Measurements from ENCODE around the gene SYNGAP1.
A peak's percentile ranks its signal among the peaks of the same experiment; 100 is the strongest.

The SYNGAP1 gene

DNA sequence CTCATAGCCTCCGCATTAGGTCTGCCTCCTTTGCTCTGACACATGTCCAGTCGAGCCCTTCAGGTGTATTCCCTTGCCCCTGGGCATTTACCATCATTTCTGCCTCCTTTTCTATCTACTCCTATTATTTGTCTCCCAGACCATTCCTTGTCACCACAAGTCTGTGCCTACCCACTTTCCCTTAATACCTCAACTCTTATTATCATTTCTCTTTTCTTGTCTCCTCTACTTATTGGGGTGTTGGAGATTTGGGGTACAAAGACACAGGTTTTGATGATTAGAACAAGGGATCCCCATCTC lies 1.4 kb downstream of the SYNGAP1 start:
- no peak for DNase-seq (ENCODE audit: low spot score)

DNA sequence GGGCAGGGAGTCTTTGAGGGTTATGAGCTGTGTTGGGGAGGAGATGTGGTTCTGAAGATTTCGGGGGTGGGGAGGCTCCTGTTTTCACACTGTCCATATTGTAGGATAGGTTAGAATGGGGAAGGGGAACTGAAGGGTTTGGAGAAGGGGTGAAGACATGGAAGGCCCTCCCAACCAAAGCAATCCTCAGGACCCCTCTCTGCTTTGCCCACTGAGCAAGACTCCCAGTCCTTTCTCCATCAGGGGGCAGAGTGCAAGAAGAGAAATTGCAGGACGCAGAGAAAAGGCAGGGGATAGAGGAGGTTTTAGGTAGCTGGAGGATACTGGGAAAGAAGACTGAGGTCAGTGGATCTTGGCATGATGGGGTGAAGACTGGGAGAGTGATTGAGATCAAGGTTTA lies 3.9 kb downstream of the SYNGAP1 start:
- DNase-seq (ENCODE audit: low spot score): no peak

DNA sequence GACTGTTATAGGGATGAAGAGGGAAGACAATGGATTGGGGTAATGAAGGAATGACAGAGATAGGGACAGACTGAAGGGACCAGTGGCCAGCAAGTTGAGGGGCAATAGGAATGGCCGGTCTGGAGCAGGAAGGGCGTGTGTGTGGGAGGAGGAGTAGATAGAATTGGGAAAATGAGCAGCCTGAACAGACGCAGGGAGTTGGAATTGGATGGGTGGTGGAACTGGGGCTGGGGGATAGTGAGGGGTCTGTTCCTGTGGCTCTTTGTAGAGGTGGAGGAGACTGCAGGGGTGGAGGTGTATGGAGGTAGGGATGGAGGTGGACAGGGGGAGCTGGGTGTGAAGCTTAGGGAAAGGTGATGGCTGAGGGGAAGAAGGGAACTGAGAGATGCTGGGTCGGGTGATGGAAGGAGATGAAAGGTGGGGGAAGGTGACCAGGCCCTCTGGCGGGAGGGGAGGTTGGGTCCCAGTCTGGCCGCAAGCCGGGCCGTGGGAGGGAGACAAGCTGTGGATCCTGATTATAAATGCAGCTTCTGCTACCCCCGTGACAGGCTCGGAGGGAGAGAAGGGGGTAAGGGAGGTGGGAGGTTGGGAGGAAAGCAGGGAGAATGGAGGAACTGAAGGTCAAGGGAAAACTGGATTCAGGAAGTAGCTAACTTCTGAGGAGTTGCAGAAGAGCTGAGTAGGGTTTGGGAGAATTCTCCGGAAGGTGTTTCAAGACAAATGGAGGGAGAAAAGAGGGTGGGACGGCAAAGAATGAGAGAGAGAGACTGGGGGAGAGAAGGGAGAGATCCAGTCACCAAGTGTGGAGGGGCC lies 5.2 kb downstream of the SYNGAP1 start:
- DNase-seq (ENCODE audit: low spot score): no peak

DNA sequence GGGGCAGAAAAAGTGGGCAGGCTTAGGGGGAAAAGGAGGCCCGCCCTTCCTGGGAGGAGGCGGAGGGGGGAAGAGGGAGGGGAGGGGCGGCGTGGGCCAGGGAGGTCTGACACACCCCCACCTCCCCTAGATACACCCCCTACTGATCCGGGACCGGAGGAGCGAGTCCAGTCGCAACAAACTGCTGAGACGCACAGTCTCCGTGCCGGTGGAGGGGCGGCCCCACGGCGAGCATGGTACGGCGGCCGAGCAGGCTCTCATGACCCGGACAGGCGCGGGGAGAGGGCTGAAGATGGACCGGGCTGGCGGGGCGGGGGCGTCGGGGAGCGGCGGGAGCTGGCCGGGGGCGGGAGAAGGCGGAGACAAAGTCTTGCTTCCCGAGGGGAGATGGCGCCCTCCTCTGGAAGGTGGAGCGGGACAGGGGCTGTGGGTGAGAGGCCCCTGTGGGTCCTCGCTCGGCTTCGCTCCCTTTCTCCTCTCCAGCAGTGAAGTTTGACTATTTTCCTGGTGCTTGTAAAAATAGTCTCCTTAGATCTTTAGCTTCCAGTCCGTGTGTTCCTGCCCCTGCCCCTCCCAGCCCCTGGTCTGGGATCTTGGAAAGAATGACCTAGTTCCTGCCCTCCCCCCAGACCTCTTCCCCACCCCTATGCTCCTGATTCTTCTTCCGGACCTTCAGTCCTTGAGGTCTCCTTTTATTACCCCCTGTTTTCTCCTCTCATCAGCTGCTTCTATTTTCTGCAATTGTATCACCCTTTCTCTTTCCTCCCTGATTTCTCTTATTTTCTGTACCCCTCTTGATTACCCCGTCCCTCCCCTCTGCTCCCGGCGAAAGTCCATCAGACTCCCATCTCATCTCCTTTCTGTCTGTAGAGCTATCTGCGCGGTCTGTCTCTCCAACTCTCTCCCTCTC lies 6.1 kb downstream of the SYNGAP1 start:
- DNase-seq (ENCODE audit: low spot score): peak; percentile 79

DNA sequence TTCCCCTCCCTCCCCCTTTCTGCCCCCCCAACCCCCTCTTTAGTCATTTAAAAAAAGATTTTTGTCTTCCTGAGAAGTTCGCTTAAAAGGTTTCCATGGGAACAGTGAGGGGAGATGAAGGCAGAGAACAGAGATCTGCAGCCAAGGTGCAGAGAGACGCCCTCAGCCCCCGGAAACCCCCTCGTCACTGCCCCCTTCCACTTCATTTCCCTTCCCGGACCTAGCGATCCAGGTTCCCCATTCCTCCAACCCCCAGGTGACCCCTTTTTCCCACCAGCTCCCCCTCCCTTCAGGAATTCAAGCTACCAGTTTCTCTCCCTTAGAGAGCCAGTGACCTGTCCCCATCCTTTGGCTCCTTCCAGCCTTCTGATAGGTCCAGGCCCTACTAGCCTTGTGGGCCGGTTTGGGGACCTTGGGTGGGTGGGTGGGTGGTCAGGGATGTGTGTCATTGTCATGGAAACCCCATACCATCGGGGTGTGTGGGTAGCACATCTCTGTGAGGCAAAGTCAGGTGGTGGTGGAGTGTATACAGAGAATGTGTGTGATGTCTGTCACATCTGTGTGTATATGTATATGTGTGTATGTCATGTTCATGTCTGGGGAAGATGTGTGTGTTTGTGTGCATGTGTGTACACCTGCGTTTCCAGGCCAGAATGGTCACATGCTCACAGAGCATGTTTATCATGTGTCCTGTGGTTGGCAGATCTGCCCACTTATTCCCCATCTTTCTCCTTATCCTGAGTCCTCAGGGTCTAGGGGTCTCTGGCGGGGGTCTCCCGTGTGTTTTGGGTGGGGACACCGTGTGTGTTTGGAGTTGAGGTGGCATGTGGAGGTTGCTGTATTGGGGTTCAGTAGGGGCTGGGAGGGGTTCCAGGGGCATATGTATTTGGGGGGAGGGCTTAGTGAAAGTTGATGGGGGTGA lies 7.0 kb downstream of the SYNGAP1 start:
- DNase-seq (ENCODE audit: low spot score): no peak

DNA sequence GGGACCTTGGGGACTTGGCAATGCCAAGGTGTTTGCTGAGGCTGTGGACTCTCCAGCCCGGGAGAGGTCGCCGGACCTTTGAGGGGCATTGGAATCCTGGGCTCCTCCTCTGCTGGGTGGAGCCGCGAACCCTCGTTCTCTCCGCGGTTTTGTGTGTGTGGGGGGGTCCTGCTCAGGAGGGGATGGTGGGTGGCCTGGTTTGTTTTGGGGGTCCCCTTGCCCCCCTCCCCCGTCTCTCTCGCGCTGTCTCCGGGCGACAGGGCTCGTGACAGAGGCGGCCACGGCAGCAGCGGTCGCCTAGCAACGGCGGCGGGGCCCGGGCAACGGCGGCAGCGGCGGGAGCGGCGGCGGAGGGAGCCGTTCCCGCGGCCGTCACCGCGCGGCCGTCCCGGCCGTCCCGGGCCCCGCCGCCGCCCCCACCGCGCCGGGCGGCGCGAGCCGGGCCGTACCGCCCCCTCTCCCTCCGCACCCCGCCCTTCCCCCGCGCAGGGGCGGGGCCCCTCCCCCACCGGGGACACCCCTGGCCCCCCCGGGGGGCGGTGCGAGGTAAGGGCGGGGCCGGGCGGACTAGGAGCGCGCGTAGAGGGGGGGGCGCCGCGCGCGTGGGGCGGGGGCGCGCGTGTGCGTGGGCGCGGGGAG lies 7.8 kb downstream of the SYNGAP1 start:
- no peak for DNase-seq (ENCODE audit: low spot score)

DNA sequence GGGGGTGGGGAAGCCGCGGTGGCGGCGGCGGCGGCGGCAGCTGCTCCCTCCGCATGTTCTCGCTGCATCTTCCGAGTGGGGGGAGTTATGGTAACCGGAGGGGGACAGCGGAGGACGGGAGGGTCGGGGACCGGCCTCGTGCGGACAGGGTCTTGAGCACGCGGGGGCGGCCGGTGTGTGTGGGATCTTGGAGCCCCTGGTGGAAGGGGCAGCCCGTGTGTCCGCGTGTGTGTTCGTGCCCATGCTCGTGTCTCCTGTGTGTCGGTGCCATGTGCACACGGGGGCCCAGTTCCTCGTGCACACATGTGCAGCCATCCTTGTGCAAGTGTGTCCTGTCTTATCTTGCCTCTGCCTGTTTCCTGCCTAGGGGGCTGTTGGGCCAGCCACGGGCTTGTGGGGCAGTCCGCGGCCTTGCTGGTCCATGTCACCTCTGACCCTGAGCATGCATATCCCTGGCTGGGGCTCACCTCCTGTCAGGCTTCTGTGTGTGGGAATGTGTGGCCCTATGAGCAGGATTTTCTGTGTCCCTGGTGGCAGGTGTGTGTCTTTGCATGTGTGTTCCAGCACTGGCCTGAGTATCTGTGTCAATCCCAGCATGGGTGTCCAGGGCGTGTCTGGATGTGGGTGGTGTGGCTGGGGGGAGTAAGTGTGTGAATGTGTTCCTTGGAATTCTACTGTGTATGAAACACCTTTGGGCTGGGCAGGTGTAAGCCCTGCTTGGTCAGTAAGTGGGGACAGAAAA lies 8.5 kb downstream of the SYNGAP1 start:
- no peak for DNase-seq (ENCODE audit: low spot score)

DNA sequence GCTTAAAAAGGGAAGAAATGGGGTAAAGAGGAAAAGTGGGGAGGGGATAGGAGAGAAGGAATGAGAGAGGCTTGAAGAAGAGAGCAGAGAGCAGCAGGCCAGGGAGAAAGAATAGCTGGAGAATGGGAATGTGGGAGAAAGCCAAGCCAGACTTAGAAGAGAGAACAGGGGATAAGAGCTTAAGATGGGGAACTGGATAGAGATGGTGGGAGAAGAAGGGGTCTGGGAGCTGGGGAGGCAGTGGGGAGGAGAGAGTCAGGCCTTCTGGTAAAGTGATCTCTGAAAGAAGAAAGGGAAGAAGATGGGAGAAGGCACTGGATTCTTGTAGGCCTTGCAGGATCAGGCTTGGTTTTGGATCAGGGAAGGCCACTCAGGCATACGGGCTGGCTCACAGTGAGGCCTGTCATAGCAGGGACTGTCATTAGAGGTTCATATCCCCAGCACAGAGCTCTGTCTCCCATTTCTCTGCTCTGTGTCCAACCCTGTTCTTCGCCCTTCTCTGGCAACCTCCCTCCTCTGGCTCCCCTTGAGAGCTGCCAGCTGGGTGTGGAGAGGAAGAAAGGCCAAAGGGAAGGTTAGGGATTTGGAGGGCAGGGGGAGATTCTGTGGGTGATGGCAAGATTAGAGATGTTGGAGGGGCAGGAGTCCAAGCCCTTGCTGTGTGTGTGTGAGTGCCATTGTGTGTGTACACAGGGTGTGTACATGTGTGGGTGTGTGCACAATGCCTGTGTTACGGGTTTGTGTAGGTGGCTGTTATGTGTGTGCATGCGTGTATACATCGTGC lies 9.3 kb downstream of the SYNGAP1 start:
- no peak for DNase-seq (ENCODE audit: low spot score)

DNA sequence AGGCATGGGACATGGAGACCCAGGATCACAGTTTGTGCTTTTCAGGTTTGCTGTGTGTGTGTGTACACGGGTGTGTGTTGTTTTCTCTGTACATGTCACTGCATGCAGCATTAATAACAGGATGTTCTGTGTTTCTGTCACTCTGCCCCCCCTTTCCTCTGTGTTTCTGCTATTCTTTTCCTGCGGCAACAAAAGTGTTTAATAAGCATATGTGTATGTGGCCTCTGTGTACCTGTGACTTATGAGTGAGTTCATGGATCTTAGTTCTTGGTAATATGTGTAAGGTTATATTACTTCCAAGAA lies 9.8 kb downstream of the SYNGAP1 start:
- DNase-seq (ENCODE audit: low spot score): no peak

DNA sequence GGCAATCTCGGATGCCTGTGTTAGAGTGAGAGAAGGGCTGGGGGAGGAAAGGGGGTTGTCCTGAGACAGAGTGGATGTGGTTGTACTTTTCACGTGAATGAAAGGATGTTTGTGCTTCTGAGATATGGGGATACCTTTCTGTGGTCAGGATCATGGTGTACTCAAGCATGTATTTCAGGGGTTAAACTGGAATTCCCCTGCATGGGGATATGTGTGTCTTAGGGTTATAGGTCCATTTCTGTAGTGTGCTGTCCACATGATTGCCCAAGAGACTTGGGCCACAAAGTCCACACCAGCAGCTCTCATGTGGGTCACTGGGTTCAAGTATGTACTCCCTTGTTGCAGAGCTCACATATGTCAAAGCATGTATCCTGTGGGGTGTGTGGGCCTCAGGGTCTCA lies 10.5 kb downstream of the SYNGAP1 start:
- DNase-seq (ENCODE audit: low spot score): no peak

DNA sequence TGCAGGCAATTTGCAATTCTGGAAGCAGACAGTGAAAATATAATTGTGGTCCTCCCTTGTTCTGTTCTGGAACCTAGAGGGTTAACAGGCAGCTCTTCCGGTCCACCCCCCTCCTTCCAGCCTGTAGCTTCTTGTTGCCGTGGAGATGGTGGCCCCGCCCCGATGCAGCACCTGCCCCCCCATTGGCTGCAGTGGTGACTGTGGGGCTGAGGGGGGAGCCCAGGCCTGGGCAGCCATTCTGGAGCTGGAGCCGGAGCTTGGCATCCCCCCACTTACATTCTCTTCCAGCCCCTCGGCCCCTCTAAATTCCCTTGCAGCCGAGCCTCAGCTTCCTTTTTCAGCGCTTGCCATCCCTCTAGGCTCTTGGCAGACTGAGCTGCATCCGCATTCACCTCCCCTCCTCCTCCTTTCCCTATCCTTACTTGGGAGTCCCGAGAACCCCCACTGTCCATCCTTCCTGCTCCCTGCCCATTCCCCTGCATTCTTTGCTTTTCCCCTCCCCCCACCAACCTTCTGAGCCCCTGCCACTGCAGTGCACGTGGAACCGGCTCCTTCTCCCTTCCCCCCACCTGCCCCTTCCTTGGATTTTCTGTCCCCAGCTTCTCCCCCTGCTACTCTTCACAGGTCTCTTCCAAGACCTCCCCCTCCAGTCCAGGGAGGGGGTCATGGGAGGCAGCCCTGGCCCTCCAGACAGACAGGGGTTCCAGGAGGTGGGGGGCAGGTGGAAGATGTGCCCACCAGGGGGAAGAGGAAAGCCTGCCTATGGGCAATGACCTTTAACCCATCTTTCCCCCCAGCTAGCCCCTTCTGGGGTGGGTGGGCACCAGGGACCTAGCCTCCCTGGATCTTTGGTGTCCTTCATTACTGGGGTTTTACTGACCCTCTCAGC lies 11.4 kb downstream of the SYNGAP1 start:
- peak; percentile 75 for DNase-seq (ENCODE audit: low spot score)

DNA sequence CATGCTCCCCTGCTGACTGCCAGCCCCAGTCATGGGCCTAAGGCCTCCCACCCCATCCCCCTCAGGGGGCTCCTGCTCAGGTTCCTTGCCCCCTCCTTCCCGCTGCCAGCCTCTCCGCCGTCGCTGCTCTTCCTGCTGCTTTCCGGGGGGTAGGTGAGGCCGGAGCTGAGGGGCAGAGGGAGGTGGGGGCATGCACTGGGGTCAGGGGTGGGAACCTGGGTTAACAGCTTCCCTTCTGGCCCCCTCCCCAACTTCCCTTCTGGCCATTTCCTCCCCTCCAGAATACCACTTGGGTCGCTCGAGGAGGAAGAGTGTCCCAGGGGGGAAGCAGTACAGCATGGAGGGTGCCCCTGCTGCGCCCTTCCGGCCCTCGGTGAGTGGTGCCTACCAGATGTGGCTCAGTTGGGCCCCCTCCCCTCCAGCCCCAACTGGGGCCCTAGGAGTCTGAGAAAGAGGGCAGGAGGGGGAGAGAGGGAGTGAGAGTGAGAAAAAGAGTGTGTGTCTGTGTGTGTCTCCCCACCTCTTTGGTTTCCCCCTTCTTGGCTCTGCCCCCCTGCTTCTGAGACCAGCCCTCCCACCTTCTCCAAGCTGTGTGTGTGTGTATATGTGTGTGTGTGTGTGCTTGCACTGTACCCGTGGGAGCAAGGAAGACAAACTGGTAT lies 12.1 kb downstream of the SYNGAP1 start:
- no peak for DNase-seq (ENCODE audit: low spot score)

DNA sequence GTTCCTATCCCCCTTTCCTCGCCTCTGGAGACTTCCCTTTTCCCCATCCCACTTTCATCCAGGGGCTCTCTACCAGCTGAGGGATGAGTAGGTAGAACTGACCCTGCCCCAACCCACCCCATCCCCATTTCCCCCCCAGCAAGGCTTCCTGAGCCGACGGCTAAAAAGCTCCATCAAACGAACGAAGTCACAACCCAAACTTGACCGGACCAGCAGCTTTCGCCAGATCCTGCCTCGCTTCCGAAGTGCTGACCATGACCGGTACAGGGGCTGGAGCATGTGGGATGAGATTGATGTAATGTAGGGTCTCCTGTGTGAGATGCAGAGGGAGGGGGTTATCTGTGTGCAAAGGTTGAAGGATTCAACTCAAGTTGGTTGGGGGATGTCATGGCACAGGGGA lies 12.7 kb downstream of the SYNGAP1 start:
- DNase-seq (ENCODE audit: low spot score): no peak

DNA sequence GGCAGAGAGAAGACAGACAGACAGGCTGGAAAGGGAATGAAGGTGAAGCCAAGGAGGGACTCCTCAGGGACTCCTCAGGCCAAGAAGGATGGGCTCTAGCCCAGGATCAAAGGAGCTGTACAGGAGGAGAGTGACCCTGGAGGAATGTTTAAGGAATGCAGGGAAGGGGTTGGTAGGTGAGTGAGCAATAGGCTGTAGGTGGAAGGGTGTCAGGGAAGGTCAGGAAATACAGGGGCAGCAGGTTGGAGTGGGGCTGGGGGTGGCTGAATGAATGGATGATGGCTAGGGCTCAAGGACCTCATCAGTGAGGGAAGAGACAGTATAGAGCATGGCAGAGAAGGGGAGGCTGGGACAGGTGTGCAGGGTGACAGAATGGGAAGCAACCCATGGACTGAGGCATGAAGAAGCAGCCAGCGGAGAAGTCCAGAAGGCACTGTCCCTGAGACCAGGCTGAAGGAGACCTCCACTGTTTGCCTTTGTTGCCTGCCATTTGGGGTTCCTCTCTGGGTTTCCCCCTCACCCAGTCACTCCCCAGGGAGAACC lies 13.2 kb downstream of the SYNGAP1 start:
- DNase-seq (ENCODE audit: low spot score): no peak

DNA sequence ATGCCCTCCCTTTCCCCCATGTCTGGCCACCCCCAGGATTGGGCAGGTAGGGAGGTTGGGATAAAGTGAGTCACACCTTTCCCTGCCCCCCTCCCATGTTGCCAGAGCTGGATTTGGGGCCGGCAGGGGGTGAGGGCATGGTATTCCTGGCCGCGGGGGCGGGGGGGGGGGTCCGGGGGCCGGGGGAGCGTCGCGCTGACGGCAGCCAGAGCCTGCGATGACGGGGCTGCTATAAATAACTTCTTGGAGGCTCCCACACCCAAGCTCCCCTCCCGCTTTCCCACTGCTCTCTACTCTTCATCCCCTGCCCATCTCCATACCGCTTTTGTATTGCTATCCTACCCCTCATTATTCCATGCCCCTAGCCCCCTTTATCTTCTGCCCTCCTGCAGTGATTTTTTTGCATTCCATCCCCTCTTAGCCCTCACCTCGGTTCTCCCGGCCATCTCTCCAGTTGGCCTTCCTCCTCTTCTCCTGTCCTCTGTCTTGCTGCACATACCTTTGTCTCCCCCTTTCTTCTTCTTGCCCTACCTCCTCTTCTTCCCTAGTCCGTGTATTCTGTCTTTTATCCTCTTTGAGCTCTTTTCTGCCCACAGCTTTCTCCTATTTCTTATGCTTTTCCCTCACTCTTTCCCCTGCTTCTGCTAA lies 13.8 kb downstream of the SYNGAP1 start:
- DNase-seq (ENCODE audit: low spot score): no peak

DNA sequence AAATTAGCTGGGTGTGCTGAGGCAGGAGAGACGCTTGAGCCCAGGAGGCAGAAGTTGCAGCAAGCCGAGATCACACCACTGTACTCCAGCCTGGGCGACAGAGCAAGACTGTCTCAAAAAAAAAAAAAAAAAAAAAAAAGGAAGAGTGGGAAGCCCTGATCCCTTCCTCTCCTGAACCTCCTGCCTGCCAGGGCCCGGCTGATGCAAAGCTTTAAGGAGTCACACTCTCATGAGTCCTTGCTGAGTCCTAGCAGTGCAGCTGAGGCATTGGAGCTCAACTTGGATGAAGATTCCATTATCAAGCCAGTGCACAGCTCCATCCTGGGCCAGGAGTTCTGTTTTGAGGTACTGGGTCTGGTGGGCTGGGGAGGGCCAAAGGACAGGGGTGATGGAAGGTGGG lies 15.1 kb downstream of the SYNGAP1 start:
- no peak for DNase-seq (ENCODE audit: low spot score)

DNA sequence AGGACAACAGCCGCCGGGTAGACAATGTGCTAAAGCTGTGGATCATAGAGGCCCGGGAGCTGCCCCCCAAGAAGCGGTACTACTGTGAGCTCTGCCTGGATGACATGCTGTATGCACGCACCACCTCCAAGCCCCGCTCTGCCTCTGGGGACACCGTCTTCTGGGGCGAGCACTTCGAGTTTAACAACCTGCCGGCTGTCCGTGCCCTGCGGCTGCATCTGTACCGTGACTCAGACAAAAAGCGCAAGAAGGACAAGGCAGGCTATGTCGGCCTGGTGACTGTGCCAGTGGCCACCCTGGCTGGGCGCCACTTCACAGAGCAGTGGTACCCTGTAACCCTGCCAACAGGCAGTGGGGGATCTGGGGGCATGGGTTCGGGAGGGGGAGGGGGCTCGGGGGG lies 17.8 kb downstream of the SYNGAP1 start:
- no peak for DNase-seq (ENCODE audit: low spot score)

DNA sequence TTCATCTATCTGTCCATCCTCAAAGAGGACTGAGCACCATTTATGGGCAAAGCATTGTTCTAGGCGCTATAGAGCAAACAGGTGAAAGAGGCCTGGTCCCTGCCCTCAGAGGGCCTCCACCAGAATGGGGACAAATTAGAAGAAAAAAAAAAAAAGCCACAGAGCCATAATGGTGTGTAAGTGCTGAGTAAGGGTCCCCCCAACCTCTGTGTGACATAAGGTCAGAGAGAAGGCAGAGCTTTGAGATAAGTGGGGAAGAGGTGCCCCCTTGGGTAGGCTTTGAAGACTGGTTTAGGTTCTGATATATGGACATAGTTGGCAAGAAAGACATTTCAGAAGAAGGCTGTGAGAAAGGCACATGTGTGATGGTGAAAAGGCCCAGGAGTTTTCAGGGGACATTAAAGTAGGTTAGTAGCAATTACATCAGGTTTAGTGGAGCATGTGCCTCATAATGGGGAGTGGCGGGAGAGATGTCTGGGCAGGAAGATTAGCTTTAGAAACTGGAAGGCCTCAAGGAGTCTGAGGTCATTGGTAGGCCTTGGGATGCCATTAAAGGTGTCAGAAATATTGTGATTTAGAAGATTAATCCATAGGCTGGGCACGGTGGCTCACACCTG lies 19.2 kb downstream of the SYNGAP1 start:
- DNase-seq (ENCODE audit: low spot score): no peak
